ENCODE data around the gene TIMP2. TPM values are rescaled to one million over a fixed set of nuclear protein-coding genes. Genes with fewer than 3 reads are reported as not detected.

TIMP2 gene
- polyA plus RNA-seq, 2 of the 4 experiments (the other 2 are of a cell fraction) = 68.1 to 166 TPM

- FAIRE-seq (peak; percentile 32), ATAC-seq (peak; percentile 45 to 81), DNase-seq (ENCODE audit: low read depth in 1 of 2, low spot score in 1 of 2) (peak; percentile 83 to 91)
- ChIA-PET POLR2A (interaction anchor here (0.5 to 1.3 kb wide), 3 partner anchors 105 to 513 kb away, joined by 3 to 4 read pairs (median 4); no protein-coding TSS in a partner anchor), CTCF (interaction anchor here (0.5 to 12.6 kb wide), 57 partner anchors 11 to 474 kb away, joined by 3 to 321 read pairs (median 6); partner anchors contain the start of genes CEP295NL, ENGASE and LGALS3BP)
- Histone ChIP-seq H3K27ac (peak overlapping the region; percentile 31 to 76), H3K4me2 (peak overlapping the region; percentile 43), H3K9me3 (no peaks in the 10 kb centered on the region), H3K4me1 (peaks cover 20% of the 10 kb centered on the region; the same call in 2 of the 3 replicates), H3K4me3 (no peak overlapping the region)
- WGBS (ENCODE audit: missing lambda C conversion rate) = 41% methylated on average over 30 of the region's 33 CpGs
- no peak for TF ChIP-seq NR3C1 (IDR thresholded peaks at IDR 0.05)
- TF ChIP-seq RAD21 (conservative IDR thresholded peaks at IDR 0.05 in 1 of 2, IDR thresholded peaks at IDR 0.05 in 1 of 2) = peak; percentile 96
- peak; percentile 99 for TF ChIP-seq SMC3 (IDR thresholded peaks at IDR 0.05)
- TF ChIP-seq CEBPB (IDR thresholded peaks at IDR 0.05) = peak in 1 of 2 experiments; percentile 36; a peak in 1 of 4 replicates
- peak; percentile 98 for TF ChIP-seq CTCF (IDR thresholded peaks at IDR 0.05)
- TF ChIP-seq FOXS1 (CRISPR knock-in tag; IDR thresholded peaks at IDR 0.05) = no peak
- 0 out of 2 replicates have a peak, but pooled peaks have one; percentile 7 for TF ChIP-seq ESRRA (IDR thresholded peaks at IDR 0.05; ENCODE audit: borderline replicate concordance, low read length)
Observed at GRCh38 chr17:78970834-78971755, 45.9 kb upstream of the TIMP2 start.

GRCh38 chr17:78969865-78970264 lies 44.7 kb upstream of the TIMP2 start:
- Histone ChIP-seq H3K4me1 (peaks cover 14% of the 10 kb centered on the region; the same call in 2 of the 3 replicates), H3K4me2 (no peak overlapping the region), H3K4me3 (no peak overlapping the region), H3K27ac (peak overlapping the region in 1 of 2 experiments; percentile 76; a peak in 3 of 6 replicates), H3K9me3 (no peaks in the 10 kb centered on the region)
- FAIRE-seq = no peak
- no peak for DNase-seq (ENCODE audit: low read depth in 1 of 2, low spot score in 1 of 2)
- 89% methylated on average over 8 of the region's 9 CpGs for WGBS (ENCODE audit: missing lambda C conversion rate)
- POLR2A ChIA-PET = no interaction called here
- ATAC-seq = no peak
- CTCF ChIA-PET = interaction anchor here (1.3 to 12.6 kb wide), 13 partner anchors 10 to 134 kb away, joined by 3 to 321 read pairs (median 41); partner anchors contain the start of genes CEP295NL and LGALS3BP
- TF ChIP-seq USF2 (IDR thresholded peaks at IDR 0.05) = no peak
- no peak for TF ChIP-seq PHF8 (IDR thresholded peaks at IDR 0.05; ENCODE audit: borderline replicate concordance, low read depth)
- TF ChIP-seq CTCF (IDR thresholded peaks at IDR 0.05) = no peak
- no peak for TF ChIP-seq SREBF2 (IDR thresholded peaks at IDR 0.05)

- CTCF ChIA-PET = interaction anchor here (0.6 to 12.6 kb wide), 9 partner anchors 8 to 469 kb away, joined by 3 to 321 read pairs (median 3); no protein-coding TSS in a partner anchor
- Histone ChIP-seq H3K9me3 (no peaks in the 10 kb centered on the region), H3K4me3 (no peak overlapping the region), H3K4me1 (peaks cover 9% of the 10 kb centered on the region; the same call in 2 of the 3 replicates), H3K4me2 (no peak overlapping the region), H3K27ac (no peak overlapping the region)
- FAIRE-seq (no peak), ATAC-seq (no peak), DNase-seq (ENCODE audit: low read depth in 1 of 2, low spot score in 1 of 2) (no peak)
- POLR2A ChIA-PET = no interaction called here
- WGBS (ENCODE audit: missing lambda C conversion rate) = 81% methylated on average over 21 of the region's 21 CpGs
- TF ChIP-seq ZNF302 (CRISPR knock-in tag; IDR thresholded peaks at IDR 0.05) = no peak
- no peak for TF ChIP-seq NPAS2 (CRISPR knock-in tag; IDR thresholded peaks at IDR 0.05; ENCODE audit: borderline replicate concordance)
- no peak for TF ChIP-seq HES2 (IDR thresholded peaks at IDR 0.05)
- no peak for TF ChIP-seq JUNB (IDR thresholded peaks at IDR 0.05)
Observed at GRCh38 chr17:78967782-78968362, 42.7 kb upstream of the TIMP2 start.
